NB4 (cell line): ENCODE measurements around the gene GPR3.

Source experiments
- MYC ChIP-seq: IDR thresholded peaks from 2 replicates; pipeline ENCODE4 v1.6.1; 2011; ENCODE audit warnings: low read depth, low read length
- POLR2A ChIP-seq: IDR thresholded peaks from 2 replicates; pipeline ENCODE4 v1.6.1; 2011; ENCODE audit warnings: mild to moderate bottlenecking; ENCODE audit not compliant: insufficient read length; ENCODE audit errors: extremely low read depth
- TF ChIP-seq, protein P1 (sequence below): IDR thresholded peaks from one replicate; pipeline ENCODE4 v1.5.1; 2012; ENCODE audit warnings: low read depth, low read length
- TF ChIP-seq, protein P2 (sequence below): IDR thresholded peaks from 2 replicates; pipeline ENCODE4 v1.6.1; 2011; ENCODE audit warnings: low read depth, low read length

DNA sequence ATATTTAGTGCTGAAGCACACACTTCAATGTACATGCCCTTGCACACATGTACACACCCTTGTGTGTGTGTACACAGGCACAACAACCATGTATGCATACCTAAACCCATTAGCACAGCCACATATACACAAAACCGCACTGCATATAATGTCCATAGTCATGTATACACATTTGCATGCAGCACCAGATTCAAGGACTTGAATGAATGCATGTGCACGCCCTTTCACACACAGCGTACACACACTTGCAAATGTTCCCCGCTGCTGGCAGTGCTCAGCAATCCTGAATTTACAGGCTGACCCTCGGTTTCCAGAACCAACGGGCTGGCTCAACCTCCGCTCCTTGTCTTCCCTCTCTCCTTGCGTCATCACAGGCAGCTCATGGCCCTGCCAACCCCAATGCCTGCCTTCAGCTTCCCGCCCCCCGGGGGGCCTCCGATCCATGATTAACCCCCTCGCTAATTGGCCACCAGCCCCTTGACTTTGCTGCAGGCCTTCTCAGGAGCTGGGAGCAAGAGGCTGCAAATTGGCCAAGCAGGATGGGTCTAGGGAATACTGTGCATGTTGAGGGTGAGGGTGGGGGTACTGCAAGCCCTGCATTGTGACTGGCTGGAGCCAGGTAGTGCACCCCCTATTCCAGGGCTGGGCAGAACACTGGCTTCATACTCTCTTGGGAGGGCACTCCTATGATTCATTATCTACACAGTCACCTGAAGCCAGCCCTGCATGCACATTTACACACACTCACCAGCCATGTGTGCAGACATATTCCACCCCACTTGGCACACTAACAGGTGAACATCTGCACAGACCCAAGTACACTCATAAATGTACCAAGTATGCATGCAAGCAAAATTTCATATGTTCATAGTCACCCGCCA is 7.9 kb downstream of the GPR3 start:
- TF ChIP-seq, protein P1, sequence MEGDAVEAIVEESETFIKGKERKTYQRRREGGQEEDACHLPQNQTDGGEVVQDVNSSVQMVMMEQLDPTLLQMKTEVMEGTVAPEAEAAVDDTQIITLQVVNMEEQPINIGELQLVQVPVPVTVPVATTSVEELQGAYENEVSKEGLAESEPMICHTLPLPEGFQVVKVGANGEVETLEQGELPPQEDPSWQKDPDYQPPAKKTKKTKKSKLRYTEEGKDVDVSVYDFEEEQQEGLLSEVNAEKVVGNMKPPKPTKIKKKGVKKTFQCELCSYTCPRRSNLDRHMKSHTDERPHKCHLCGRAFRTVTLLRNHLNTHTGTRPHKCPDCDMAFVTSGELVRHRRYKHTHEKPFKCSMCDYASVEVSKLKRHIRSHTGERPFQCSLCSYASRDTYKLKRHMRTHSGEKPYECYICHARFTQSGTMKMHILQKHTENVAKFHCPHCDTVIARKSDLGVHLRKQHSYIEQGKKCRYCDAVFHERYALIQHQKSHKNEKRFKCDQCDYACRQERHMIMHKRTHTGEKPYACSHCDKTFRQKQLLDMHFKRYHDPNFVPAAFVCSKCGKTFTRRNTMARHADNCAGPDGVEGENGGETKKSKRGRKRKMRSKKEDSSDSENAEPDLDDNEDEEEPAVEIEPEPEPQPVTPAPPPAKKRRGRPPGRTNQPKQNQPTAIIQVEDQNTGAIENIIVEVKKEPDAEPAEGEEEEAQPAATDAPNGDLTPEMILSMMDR, result no peak
- TF ChIP-seq, protein P2, sequence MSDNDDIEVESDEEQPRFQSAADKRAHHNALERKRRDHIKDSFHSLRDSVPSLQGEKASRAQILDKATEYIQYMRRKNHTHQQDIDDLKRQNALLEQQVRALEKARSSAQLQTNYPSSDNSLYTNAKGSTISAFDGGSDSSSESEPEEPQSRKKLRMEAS, result no peak
- TF ChIP-seq POLR2A (no peak), MYC (no peak)
